CD4-positive, alpha-beta T cell treated with Interleukin-21 for 1 hour (primary cell): ENCODE results near the gene KATNIP.

ENCODE experiments used
- DNase-seq: peaks from one replicate; pipeline ENCODE4 v3.0.0-alpha.2; 2020

KATNIP gene

GRCh38 chr16:27549746-27550581, at the start of gene KATNIP, which contains the start of gene GTF3C1:
KATNIP (plus strand) TSS chr16:27550144; CDS start chr16:27550171, 27 bp downstream.
GTF3C1 (minus strand) TSS chr16:27549913; CDS start chr16:27549890, 23 bp downstream.
- DNase-seq: peak; percentile 100

DNA sequence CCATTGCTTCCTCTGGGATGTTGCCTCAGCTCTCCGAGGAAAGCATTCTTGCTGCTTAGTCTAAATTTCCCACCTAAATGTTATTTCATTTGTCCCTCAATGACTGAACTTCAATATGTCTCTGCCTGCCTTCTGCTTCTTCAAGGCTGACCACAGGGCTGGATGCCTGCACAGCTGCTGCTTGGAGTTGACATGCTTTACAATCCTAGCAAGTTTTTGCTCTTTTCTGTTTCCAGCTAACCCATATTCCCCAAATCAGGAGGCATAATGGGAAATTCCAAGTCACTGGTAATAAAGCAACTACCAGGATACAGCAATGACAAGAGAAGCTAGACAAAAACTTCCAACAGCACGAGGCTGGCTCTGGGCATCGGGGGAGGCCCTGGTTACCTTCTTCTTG, 49.1 kb upstream of the KATNIP start:
- no peak for DNase-seq

DNA sequence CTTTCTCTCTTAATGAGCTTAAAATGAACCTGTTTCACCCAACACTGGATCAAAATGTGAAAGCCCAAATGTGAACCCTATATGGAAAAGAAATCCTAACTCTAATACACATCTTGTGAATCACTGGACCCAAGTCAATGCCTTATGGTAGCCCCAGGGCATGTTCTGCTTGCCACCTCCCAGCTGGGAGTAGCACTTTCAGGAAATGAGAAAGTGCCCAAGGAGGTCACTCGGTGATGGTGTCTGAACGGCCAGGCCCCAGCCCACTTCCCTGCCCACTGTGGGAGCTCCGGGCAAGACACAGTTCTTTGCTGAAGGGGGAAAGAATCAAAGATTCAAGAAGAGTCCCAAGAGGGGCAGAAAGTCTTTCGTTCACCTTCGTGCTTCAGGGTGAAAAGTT, 46.3 kb upstream of the KATNIP start:
- DNase-seq: no peak

- no peak for DNase-seq
These were observed 44.4 kb upstream of the KATNIP start for GRCh38 chr16:27505297-27506236.

DNA sequence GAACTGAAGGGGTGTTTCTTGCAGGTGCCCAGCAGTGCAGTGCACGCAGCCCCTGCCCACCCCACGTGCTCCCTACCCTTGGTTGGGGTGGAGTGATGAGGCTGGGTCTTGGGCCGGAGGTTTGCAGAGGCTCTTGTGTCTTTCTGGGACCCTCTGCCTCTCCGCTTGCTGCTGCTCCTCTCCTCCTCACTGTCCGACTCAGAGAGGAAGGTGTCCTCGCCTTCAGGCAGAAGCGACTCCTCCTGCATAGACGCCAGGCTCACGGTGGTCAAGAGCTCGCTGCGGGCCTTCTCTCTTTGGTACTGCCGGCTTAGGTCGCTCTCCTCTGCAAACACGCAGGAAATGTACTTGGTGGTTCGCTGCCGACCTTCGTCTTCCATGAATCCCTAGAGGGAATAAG, 43.2 kb upstream of the KATNIP start:
- DNase-seq: no peak

DNA sequence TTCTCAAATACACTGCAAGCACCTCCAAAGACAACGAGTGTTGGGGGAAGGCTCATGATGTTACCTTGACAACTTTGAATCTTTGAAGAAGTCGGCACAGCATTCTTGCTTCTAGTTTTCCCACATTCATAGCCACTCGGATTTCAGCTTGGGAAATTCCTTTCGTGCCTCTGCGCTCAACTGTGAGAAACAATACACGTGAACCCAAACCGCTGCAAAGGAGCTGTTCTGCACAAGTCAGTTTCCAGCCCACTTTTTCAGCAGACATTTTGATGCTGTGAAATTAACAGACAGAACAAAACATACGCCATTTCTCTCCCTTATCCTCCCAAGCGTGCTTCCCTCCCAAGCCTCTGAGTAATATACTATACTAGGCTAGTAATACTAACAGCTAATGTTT, 41.5 kb upstream of the KATNIP start:
- no peak for DNase-seq

GRCh38 chr16:27511657-27512448, 38.1 kb upstream of the KATNIP start:
- no peak for DNase-seq

GRCh38 chr16:27514806-27515205, 35.1 kb upstream of the KATNIP start:
- DNase-seq: no peak

GRCh38 chr16:27515874-27516353, 34.0 kb upstream of the KATNIP start:
- DNase-seq: peak; percentile 24

GRCh38 chr16:27516365-27516764, 33.6 kb upstream of the KATNIP start:
- DNase-seq: no peak

DNA sequence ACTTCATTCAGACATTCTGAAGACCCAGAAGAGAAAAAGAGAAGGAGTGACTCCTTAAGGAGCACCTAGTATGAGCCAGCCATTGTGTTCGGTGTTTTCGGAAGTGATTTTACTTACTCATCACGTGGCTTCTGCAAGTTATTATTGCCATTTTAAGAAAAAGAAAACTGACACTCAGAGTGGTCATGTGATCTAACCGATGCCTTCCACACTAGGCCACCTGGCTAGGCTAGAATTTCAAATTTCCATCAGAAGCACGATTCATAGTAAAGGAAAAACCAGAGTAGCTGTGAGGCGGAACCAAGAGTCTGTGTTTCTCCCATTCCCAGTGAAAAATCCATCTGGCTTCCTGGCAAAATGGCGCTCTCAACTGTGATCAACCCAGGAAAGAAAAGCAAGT, 32.3 kb upstream of the KATNIP start:
- no peak for DNase-seq

GRCh38 chr16:27518226-27518625, 31.7 kb upstream of the KATNIP start:
- no peak for DNase-seq

- no peak for DNase-seq
These were observed 28.8 kb upstream of the KATNIP start for GRCh38 chr16:27520982-27521673.

DNA sequence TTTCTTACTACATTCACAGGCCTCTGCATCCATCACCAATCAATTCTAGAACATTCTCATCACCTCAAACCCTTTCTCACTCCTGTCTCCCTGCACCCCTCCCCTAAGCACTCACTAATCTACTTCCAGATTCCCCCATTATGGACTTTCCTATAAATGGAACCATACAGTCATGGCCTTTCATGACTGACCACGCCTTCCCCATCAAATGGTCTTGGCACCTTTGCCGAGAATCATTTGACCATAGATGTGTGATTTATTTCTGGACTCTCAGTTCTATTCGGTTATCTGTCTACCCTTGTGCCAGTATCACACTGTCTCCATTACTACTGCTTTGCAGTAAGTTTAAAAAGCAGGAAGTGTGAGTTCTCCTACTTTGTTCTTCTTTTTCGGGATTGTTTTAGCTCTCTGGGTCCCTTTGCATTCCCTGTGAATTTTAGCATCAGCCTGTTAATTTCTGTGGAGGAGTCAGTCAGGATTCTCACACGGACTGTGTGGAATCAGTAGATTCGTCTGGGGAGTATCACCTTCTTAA, 27.7 kb upstream of the KATNIP start:
- DNase-seq: no peak

DNA sequence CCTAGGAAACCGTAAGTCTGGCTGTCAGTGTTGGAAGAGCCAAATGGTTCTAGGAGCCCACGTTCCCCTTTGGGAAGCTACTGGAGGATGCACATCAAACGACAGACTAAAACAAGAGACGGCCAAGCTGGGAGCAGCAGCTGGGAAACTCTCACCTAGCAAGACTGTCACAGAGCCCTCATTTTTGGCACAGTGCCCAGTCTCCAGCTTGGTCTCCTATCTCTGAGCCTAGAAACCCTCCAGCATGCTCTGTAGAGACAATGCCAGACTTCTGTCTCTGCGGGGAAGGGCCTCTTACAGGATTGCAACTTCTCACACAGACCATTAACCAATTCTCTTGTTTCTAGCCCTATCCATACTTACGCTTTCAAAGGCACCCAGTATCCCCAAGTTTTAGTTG, 23.8 kb upstream of the KATNIP start:
- no peak for DNase-seq

DNA sequence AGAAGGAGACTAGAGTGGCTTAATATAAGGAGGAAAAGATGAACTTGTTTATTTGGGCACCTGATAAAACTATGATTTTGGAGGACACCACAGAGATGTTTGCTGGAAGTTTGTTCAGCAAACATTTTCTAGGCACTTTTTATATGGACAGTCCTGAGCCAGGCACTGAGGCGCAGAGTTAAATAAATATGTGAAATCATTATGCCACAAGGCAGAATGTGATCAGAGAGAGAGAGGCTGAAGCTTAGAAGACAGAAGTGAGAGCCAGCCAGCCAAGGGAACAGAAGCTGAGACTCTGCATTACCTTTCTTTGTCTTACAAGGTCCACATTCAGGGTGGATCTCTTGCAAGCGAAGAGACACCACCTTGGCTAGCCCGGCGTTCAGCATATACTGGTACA, 21.6 kb upstream of the KATNIP start:
- DNase-seq: no peak

DNA sequence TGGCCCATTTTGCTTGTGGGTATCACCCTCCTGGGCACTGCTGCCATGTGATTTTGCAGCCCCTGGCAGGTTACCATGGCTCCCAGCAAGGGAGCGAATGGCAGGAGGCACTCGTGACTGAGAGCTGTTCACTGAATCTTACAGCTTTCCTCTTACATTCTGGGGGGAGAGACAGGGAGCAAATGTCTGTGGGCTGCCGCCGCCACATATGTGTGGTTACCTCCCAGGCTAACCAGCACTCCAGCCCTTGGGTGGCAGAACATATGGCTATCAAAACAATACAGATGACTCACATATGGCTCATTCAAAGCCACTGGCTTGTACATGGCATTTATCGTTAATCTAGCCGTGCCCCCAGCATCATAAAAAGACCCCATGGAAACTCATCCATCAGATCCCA, 20.0 kb upstream of the KATNIP start:
- no peak for DNase-seq

DNA sequence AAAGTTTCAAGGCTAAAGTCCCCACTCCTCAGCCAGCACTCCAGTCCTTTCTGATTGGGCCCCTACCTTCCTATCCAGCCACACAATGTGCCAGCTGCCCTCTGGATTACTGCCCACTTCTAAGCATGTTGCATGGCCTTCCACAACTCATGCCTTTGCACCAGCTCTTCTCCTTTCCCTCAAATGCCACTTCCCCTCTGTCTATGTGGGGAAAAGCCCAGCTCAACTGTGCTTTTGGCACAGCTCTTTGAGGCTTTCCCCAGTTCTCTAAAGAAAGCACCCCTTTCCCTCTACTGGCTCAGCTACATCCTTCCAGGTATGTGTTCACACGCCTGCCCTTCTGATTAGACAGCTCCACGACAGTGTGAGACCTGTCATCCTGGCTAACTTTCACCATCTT, 18.8 kb upstream of the KATNIP start:
- no peak for DNase-seq

- DNase-seq: no peak
These were observed 17.8 kb upstream of the KATNIP start for GRCh38 chr16:27531826-27532800.

GRCh38 chr16:27534256-27534655, 15.7 kb upstream of the KATNIP start:
- DNase-seq: no peak

DNA sequence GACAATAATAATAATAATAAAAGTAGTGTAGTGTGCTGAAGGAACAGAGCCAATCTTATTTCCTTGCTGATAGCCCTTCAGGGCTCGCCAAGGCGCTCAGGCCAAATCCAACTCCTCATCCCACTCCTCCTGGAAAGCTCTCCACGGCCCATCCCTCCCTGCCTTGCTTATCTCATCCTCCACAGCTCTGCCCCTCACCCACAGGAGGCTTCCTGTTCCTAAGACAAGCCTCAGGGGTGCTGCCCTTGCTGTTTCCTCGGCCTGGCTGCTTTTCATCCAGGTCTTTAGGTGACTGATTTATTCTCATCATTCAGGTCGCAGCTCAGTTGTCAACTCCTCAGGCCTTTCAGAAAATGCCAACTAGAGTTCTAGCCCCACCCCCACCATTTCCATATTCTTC, 11.4 kb upstream of the KATNIP start:
- no peak for DNase-seq
